Astrocyte of the spinal cord (primary cell): Measurements from ENCODE around the gene ARHGAP9.
"Not testable (repeated sequence)": the region's sequence is repeated elsewhere in the genome, so short reads cannot be mapped to it uniquely, and the experiment has no call there.

Experiments
- DNase-seq: peaks from one replicate; pipeline ENCODE4 v3.0.0; 2011; ENCODE audit warnings: low read depth, low spot score
- H3K4me3 ChIP-seq: 2 replicates; pipeline ENCODE4 v1.5.1; 2011; ENCODE audit warnings: low read depth, mild to moderate bottlenecking, low read length, moderate library complexity
- in situ Hi-C: cut with HindIII; loops from 2 replicates; pipeline ENCODE4 v1.10.0; 2017; ENCODE audit warnings: low sequenced_read_pairs
- TF ChIP-seq, protein P1 (sequence below): IDR thresholded peaks from 2 replicates; pipeline ENCODE4 v1.5.1; 2012; ENCODE audit warnings: low read depth, mild to moderate bottlenecking, low read length, inconsistent platforms

ARHGAP9 gene

DNA sequence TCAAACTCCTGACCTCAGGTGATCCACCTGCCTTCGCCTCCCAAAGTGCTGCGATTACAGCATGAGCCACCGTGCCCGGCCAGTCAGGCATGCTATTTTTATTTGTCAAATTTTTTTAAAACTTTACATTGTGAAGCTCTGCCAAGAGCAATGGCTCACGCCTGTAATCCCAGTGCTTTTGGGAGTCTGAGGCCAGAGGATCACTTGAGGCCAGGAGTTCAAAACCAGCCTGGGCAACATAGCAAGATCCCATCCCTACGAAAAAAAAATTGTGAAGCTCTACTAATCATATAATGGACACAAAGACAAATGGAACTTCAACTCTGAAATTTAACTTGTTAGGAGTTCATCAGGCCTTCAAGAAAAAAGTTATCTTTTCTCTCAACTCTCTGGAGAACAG is 50.7 kb downstream of the ARHGAP9 start:
- in situ Hi-C loops = no loop called here
- H3K4me3 ChIP-seq = no peak overlapping the region
- no peak for DNase-seq
- TF ChIP-seq, protein P1, sequence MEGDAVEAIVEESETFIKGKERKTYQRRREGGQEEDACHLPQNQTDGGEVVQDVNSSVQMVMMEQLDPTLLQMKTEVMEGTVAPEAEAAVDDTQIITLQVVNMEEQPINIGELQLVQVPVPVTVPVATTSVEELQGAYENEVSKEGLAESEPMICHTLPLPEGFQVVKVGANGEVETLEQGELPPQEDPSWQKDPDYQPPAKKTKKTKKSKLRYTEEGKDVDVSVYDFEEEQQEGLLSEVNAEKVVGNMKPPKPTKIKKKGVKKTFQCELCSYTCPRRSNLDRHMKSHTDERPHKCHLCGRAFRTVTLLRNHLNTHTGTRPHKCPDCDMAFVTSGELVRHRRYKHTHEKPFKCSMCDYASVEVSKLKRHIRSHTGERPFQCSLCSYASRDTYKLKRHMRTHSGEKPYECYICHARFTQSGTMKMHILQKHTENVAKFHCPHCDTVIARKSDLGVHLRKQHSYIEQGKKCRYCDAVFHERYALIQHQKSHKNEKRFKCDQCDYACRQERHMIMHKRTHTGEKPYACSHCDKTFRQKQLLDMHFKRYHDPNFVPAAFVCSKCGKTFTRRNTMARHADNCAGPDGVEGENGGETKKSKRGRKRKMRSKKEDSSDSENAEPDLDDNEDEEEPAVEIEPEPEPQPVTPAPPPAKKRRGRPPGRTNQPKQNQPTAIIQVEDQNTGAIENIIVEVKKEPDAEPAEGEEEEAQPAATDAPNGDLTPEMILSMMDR = no peak

DNA sequence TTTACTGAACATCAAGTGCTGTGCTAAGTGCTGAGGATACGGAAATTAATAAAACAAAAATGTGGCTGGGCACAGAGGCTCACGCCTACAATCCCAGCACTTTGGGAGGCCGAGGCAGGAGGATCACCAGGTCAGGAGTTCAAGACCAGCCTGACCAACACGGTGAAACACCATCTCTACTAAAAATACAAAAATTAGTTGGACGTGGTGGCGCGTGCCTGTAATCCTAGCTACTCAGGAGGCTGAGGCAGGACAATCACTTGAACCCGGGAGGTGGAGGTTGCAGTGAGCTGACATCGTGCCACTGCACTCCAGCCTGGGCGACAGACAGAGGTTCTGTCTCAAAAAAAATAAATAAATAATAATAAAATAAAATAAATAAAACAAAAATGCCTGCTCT is 52.7 kb downstream of the ARHGAP9 start:
- in situ Hi-C loops = not testable (repeated sequence)

More for the DNA sequence above, 52.7 kb downstream of the ARHGAP9 start:
- not testable (repeated sequence) for H3K4me3 ChIP-seq, DNase-seq
